ENCODE measurements around the gene ACVRL1. TPM values are rescaled to one million over a fixed set of nuclear protein-coding genes. Genes with fewer than 3 reads are reported as not detected.

The ACVRL1 gene
- polyA plus RNA-seq, 4 donors, result 21.4 to 35.4 (median 30.6) TPM

GRCh38 chr12:51914034-51914923 is 7.0 kb downstream of the ACVRL1 start:
- no peak for DNase-seq (ENCODE audit: low read depth in 4 of 4, low spot score in 3 of 4)

GRCh38 chr12:51915003-51915625 is 7.8 kb downstream of the ACVRL1 start:
- DNase-seq (ENCODE audit: low read depth in 4 of 4, low spot score in 3 of 4), result no peak

- DNase-seq (ENCODE audit: low read depth in 4 of 4, low spot score in 3 of 4), result no peak
Measured at GRCh38 chr12:51915951-51916350, 8.6 kb downstream of the ACVRL1 start.

- DNase-seq (ENCODE audit: low read depth in 4 of 4, low spot score in 3 of 4), result no peak
Measured at GRCh38 chr12:51917041-51917590, 9.8 kb downstream of the ACVRL1 start.

GRCh38 chr12:51917746-51918453 is 10.6 kb downstream of the ACVRL1 start:
- DNase-seq (ENCODE audit: low read depth in 4 of 4, low spot score in 3 of 4), result no peak

- no peak for DNase-seq (ENCODE audit: low read depth in 4 of 4, low spot score in 3 of 4)
Measured at GRCh38 chr12:51920046-51920445, 12.7 kb downstream of the ACVRL1 start.

GRCh38 chr12:51921017-51921725 is 13.9 kb downstream of the ACVRL1 start:
- no peak for DNase-seq (ENCODE audit: low read depth in 4 of 4, low spot score in 3 of 4)

- no peak for DNase-seq (ENCODE audit: low read depth in 4 of 4, low spot score in 3 of 4)
Measured at GRCh38 chr12:51922146-51922545, 14.8 kb downstream of the ACVRL1 start.

GRCh38 chr12:51922762-51923505 is 15.6 kb downstream of the ACVRL1 start:
- no peak for DNase-seq (ENCODE audit: low read depth in 4 of 4, low spot score in 3 of 4)

GRCh38 chr12:51923506-51924365 is 16.4 kb downstream of the ACVRL1 start:
- no peak for DNase-seq (ENCODE audit: low read depth in 4 of 4, low spot score in 3 of 4)

GRCh38 chr12:51924551-51925319 is 17.4 kb downstream of the ACVRL1 start:
- no peak for DNase-seq (ENCODE audit: low read depth in 4 of 4, low spot score in 3 of 4)

- DNase-seq (ENCODE audit: low read depth in 4 of 4, low spot score in 3 of 4), result no peak
Measured at GRCh38 chr12:51925346-51926063, 18.2 kb downstream of the ACVRL1 start.

- DNase-seq (ENCODE audit: low read depth in 4 of 4, low spot score in 3 of 4), result no peak
Measured at GRCh38 chr12:51926064-51926632, 18.8 kb downstream of the ACVRL1 start.

GRCh38 chr12:51926718-51927117 is 19.4 kb downstream of the ACVRL1 start:
- no peak for DNase-seq (ENCODE audit: low read depth in 4 of 4, low spot score in 3 of 4)

GRCh38 chr12:51932218-51933076 is 25.1 kb downstream of the ACVRL1 start:
- no peak for DNase-seq (ENCODE audit: low read depth in 4 of 4, low spot score in 3 of 4)

GRCh38 chr12:51934080-51934479 is 26.8 kb downstream of the ACVRL1 start:
- no peak for DNase-seq (ENCODE audit: low read depth in 4 of 4, low spot score in 3 of 4)

Measured in left renal pelvis (tissue), 4 donors.